Activated CD8-positive, alpha-beta memory T cell treated with anti-CD3 and anti-CD28 coated beads, Interleukin-2, amount 50 U/mL, for 24 hours (primary cell): ENCODE measurements around the gene TIAM1.

Source experiments
- DNase-seq: peaks from one replicate; pipeline ENCODE4 v3.0.0-alpha.2; 2020; ENCODE audit errors: extremely low read depth

TIAM1 gene

GRCh38 chr21:31332525-31332924, 11.5 kb downstream of the TIAM1 start:
- DNase-seq = no peak

- no peak for DNase-seq
Measured at GRCh38 chr21:31331231-31331630, 12.8 kb downstream of the TIAM1 start.

GRCh38 chr21:31330144-31330483, 13.9 kb downstream of the TIAM1 start:
- DNase-seq = no peak

GRCh38 chr21:31329456-31330143, 14.5 kb downstream of the TIAM1 start:
- no peak for DNase-seq

- DNase-seq = peak; percentile 47
Measured at GRCh38 chr21:31326522-31327242, 17.4 kb downstream of the TIAM1 start.

- DNase-seq = no peak
Measured at GRCh38 chr21:31318971-31319370, 25.1 kb downstream of the TIAM1 start.

- DNase-seq = no peak
Measured at GRCh38 chr21:31317688-31318087, 26.4 kb downstream of the TIAM1 start.

GRCh38 chr21:31316488-31317169, 27.4 kb downstream of the TIAM1 start:
- no peak for DNase-seq

- DNase-seq = no peak
Measured at GRCh38 chr21:31316072-31316471, 28.0 kb downstream of the TIAM1 start.

- DNase-seq = no peak
Measured at GRCh38 chr21:31310750-31311149, 33.3 kb downstream of the TIAM1 start.

GRCh38 chr21:31308584-31308983, 35.5 kb downstream of the TIAM1 start:
- DNase-seq = no peak

GRCh38 chr21:31305888-31306287, 38.2 kb downstream of the TIAM1 start:
- no peak for DNase-seq

GRCh38 chr21:31299291-31300147, 44.5 kb downstream of the TIAM1 start:
- no peak for DNase-seq

- DNase-seq = no peak
Measured at GRCh38 chr21:31298618-31299269, 45.3 kb downstream of the TIAM1 start.

GRCh38 chr21:31297806-31298205, 46.3 kb downstream of the TIAM1 start:
- DNase-seq = no peak

- DNase-seq = no peak
Measured at GRCh38 chr21:31295676-31296075, 48.4 kb downstream of the TIAM1 start.

GRCh38 chr21:31294691-31295090, 49.4 kb downstream of the TIAM1 start:
- DNase-seq = no peak

GRCh38 chr21:31293986-31294385, 50.1 kb downstream of the TIAM1 start:
- DNase-seq = peak; percentile 43

GRCh38 chr21:31290765-31291164, 53.3 kb downstream of the TIAM1 start:
- no peak for DNase-seq

GRCh38 chr21:31289702-31290101, 54.4 kb downstream of the TIAM1 start:
- DNase-seq = no peak

GRCh38 chr21:31288191-31288590, 55.9 kb downstream of the TIAM1 start:
- DNase-seq = no peak

- DNase-seq = no peak
Measured at GRCh38 chr21:31287201-31287600, 56.9 kb downstream of the TIAM1 start.
